GM19023 (cell line): Measurements from ENCODE around the gene ZNF23.

ENCODE experiments used
- ATAC-seq: cut with Tn5 transposase; IDR thresholded peaks from one replicate; pipeline ENCODE4 v1.9.1; 2021; ENCODE audit warnings: mild to moderate bottlenecking, moderate library complexity; ENCODE audit not compliant: unreplicated experiment

Gene ZNF23

DNA sequence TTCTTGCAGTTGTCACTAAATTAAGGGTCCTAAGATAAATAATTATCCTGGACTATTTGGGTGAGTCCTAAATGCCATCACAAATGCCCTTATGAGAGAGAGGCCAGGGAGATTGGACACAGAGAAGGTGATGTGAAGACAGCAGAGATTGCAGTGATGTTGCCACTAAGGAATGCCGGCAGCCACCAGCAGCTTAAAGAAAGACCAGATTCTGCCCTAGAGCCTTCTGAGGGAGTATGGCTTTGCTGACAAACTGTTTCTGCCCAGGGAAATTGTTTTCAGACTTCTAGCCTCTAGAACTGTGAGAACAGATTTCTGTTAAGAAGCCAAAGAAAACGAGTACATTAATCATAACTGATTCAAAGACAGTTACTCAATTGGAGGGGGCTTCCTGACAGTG is 10.0 kb upstream of the ZNF23 start:
- no peak for ATAC-seq

DNA sequence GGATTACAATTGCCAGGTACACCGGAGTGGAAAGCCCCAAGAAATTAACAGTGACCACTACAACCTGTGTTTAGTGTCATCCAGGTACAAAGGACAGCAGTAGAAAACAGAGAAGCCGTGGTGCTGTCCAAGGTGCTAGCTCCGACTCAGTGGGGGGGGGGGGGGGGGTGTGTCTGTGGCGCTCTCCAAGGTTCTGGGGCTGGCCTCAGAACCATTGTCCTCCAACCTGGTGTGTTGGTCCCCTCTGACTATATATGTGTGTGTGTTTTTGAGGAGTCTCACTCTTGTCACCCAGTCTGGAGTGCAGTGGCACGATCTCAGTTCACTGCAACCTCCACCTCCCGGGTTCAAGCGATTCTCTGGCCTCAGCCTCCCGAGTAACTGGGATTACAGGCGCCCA is 5.8 kb upstream of the ZNF23 start:
- no peak for ATAC-seq

DNA sequence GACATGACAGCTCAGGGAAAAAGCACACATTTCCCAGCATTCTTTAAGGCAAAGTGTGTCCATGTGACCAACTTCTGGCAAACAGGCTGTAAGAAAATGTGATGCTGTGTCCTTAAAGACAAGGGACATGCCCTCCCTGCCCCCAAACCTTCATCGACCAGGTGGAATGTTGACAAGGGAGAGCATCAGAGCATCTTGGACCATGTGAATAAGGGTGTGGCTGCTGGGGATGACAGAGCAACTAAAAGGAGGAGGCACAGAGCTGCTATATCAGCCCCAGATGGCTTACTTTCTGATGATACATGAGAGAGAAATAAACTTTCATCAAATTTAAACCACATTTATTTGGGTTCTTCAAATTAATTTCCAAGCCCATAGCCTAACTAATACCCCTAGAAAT is 2.2 kb upstream of the ZNF23 start:
- ATAC-seq = no peak

DNA sequence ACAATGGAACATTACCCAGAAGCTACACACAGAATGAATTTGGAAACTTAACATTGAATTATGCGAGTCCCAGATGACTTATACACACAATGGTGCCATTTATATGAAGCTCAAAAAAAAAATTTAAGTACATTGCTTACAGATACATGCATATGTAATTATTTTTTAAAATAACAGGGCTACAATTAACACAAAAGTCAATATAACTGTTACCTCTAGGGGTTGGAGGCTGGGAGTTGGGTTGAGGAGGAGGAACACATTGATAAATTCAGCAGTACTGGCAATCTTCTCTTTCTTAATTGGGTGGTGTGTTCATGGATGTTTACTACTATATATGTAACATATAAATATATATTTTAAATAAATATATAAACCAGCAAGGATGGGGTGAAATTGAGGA is 1.1 kb downstream of the ZNF23 start:
- ATAC-seq = no peak

DNA sequence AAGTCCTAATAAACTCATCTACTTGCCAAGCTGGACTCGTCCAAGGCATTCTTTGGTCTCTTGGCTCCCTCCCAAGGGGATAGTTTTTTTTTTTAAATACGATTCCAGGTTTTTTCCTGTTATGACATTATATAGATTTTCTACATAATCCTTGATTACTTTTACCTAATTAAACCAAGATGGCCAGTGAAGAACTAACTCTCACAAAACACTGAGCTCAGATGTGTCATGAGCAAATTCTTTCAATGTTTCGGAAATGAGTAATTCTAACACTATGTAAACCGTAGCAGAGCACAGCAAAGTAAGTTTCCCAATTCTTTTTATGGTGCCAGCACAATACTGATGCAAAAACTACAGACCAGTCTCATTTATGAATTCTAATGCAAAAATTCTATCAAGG is 1.8 kb downstream of the ZNF23 start:
- no peak for ATAC-seq

DNA sequence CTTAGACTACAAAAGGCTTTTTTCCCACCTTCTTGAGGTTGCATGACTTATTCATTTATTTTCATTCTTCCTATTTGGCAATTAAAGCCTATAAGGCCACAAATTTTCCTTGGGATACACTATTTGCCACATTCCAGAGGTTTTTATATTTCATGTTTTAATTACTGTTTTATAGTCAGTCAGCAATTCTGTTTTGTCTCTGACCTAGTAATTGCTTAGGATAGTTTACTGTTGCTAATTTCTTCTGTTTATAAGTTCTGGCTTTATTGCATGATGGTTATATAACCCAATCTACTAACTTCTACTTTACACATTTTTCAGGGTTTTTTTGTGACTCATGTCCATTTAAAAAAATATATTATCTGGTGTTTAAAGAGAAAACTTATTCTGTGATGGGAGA is 2.5 kb downstream of the ZNF23 start:
- ATAC-seq = no peak

DNA sequence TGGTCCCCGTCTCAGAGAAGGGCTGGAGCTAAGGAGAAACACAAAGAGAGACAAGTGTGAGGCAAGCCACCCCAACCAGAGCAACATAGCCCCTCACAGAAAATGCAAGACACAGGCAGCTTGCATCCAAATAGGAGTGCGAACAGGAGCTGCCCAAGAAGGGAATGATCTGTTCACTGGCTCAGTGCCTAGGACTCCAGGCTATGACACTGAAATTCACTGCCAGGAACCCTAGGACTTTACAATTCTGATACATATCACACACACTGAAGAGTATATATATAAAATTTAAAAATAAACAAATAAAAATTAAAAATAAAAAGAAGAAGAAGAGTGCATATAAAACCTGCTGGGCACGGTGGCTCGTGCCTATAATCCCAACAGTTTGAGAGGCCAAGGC is 5.2 kb downstream of the ZNF23 start:
- no peak for ATAC-seq

DNA sequence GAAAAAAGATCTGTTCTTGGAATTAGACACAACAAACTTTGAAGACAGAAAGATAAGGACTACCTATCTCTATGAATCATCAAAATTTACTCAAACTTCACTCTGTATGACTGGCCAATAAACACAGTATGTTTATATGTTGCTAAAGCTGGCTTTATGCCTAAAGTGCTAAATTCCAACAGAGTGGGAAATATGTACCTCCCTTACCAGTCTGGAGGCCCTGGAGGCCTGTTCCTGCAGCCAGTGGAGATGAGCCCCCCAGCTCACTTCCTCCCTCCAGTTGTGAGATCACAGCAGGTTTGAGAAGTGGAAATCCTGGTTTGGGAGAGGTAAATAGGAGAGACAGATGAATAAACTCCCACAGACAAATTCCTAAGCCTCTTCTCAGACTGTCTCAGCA is 9.0 kb downstream of the ZNF23 start:
- no peak for ATAC-seq

DNA sequence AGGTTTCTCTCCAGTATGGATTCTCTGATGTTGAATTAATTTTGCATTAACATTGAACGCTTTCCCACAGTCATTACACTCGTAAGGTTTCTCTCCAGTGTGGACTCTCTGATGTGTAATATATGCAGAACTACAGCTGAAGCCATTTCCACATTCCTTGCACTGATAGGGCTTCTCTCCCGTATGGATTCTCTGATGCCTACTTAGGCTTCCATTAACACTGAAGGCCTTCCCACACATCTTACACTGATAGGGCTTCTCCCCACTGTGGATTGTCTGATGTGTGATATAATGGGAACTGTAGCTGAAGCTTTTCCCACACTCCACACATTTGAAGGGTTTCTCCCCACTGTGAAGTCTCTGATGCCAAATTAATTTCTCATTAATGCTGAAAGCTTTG is 13.0 kb downstream of the ZNF23 start:
- ATAC-seq = no peak

DNA sequence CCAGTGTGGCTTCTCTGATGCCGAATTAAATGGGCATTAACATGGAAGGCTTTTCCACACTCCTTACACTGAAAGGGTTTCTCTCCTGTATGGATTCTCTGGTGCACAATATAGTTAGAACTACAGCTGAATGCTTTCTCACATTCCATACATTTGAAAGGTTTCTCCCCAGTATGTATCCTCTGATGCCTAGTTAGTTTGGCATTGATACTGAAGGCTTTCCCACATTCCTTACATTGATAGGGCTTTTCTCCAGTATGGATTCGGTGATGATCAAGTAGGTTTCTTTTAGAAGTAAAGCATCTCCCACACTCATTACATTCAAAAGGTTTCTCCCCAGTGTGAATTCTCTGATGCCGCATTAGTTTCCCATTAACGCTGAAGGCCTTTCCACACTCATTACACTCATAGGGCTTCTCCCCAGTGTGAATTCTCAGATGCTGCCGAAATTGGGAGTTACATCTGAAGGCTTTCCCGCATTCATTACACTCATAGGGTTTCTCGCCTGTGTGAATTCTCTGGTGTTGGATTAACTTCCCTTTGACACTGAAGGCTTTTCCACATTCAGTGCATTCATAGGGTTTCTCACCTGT is 13.7 kb downstream of the ZNF23 start:
- ATAC-seq = no peak

DNA sequence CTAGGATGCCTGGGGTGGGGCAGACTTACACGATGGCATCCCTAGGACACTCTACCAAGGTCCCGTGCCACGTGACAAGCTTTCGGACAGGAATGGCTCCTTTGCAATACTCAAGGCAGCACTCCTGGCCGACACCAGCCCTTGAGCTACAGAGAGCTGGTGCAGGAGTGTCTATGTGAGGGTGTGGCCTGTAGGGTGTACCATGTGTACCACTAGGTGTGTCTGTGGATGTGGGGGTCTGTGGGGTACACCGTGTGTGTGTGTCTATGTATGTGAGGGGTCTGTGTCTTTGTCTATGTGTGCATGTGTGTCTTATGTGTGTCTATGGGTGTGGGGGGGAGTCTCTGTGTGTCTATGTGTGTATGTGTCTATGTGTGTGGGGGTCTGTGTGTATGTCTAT is 18.3 kb downstream of the ZNF23 start:
- no peak for ATAC-seq

DNA sequence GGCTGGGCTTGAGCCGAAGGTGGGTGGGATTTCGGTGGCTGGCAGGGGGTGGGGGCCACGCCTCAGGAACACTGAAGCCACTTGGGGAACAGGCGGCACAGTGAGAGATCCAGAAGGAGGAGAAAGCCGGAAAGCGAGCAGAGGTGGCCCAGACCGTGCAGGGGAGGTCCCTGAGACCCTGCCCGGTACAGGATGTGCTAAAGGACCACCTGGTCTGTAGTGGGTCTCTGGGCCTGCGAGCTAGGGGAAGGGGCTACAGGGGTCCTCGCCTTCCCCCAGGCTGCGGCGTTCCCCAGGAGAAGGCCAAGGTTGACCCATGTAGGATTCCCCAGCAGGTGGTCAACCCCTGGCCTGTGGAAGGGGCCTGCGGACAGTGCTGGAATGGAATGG is 20.0 kb downstream of the ZNF23 start, which contains the start of gene TLE7:
Gene TLE7, minus strand, starts transcription at position 4 of the 390 bp plus-strand sequence. CDS start 8,730 bp downstream, outside the sequence.
- ATAC-seq = no peak

DNA sequence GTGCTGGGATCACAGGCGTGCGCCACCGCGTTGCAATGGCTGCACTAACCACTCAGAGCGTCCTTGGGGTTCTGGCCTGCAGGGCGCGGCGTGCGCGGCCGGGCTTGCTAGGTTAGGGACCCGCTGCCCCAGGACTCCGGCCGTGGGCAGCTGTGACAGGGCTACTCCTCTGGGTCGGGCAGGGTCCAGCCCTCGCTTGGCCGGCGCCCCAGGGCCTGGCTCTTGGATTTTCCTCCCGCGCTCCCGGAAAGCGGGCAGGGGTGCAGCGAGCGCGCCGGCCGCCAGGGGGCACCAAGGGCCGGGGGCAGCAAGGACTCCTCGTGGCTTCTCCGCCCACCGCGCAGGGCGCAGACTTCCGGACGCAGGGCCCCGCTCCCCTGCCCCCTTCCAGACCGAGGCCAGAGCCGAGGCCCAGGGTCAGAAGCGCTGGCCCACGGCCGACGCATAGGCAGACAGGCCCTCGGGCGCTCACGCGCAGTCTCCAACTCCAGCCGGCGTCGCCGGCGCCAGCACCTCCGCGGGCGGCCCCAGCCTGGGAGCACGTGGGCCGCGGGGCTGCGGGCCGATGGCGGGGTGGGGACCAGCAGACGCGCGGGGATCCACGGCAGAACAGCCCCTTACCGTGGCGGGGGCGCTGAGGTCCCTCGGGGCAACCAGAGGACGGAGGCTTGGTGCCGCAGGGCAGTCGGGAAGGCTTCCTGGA is 20.5 kb downstream of the ZNF23 start:
- ATAC-seq = no peak

DNA sequence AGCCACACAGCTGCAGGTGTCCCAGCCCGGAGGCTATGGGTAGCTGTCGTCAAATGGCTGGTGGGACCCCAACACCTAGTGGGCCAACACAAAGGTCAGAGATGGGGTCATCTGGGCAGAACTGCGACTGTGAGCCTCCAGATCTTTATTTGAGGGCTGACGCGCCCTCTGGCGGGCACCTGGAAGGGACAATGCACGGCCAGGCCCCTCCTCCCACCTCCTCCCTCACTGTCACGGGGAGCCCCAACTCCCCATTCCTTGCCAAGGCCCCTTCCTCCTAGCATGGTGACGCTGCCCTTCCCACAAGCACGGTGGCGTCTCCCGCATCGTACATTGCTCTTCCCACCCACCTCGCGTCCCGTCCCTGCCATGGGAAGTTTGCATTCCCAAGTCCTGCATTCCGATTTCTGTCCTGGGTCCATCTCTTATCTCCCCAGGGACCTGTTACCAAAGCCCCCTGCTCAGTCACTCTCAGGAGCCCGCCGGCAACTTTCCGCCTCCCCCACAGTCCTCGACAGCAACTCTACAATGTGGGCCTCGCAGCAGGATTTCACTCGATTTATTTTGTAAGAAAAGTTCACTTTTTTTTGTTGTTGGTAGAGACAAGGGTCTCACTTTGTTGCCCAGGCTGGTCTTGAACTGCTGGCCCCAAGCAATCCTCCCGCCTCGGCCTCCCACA is 21.2 kb downstream of the ZNF23 start:
- ATAC-seq = no peak

DNA sequence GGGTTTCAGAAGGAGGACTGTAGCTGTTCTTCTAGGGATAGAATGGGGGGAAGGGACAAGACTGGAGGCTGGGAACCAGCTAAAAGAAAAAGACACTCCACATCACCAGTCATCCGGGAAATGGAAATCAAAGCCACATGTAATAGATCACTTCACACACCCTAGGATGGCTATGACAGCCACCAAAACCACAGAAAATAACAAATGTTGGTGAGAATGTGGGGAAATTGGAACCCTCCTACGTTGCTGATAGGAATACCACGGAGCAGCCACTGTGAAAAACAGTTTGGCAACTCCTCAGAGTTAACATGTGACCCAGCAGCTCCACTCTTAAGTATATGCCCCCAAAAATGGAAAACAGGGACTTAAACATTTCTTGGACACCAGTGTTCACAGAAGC is 22.5 kb downstream of the ZNF23 start:
- ATAC-seq = no peak

DNA sequence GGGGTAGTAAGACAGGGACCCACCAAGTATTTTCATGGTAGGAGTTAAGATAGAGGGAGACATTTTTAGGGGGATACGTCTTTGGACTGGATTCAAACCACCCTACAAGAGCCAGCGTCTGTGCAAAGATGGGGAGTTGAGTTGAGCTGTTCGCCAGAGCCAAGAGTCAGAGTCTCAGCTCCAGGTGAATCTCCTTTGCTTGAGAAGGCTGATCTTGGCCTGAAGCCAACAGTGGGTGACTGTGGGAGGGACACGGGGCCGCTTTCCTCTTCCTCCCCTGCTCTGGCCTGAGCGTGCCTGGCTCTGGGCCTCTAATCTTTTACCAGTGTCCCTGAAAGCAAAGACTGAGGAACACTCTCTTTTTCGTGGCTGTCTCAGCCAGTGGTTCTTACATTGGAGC is 25.6 kb downstream of the ZNF23 start:
- ATAC-seq = no peak

DNA sequence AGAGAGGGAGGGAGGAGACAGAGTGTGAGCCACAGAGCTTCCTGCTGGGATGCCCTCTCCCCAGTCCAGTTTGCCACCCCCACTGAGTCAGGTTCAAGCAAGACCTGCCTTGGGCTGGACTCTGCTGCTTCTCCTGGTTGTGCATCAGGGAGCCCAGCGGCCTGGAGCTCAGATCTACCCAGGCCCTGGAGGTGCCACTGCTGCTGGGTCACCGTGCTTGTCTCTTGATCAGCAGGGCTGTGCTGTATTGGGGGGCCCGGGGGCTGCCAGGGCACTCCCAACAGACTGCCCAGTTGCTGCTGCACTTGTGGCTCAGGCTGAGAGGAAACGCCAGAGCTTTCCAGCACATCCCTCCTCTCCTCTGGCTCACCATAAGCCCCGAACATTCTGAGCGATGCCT is 29.1 kb downstream of the ZNF23 start:
- no peak for ATAC-seq

DNA sequence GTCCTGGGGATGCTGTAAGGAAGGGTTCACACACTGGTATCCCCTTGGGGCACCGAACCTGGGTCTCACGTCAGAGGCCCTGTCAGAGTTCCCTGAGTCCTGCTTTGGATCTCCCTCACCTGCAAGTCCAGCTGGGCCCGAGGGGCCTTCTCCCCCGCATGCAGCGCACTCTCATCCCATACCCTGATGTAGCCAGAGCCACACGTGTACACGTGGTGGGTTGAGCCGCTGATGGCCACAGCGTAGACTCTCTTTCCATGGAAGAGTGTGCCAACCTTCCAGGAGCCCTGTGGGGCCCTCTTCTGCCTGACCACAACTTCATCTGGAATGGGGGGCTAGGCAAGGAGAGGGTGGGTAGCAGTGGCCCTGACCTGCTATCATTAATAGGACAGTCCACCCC is 30.1 kb downstream of the ZNF23 start:
- no peak for ATAC-seq

DNA sequence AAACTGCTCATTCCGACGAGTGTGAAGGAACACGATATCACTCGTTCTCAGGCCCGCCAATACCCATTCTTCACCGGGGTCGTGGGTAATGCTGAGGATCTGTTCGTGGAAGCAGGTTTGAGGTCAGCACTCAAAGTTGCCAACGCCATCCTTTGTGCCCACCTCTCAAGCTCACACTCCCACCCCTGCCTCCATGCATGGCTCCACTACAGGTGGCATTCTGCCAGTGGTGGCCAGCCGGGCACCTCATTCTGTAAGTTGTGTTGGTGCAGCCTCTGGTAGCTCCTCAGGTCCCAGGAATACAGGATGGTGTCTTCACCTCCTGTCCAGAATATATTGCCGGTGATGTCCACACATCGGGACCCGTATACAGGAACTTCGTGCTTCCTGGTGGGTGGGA is 30.9 kb downstream of the ZNF23 start:
- ATAC-seq = no peak

DNA sequence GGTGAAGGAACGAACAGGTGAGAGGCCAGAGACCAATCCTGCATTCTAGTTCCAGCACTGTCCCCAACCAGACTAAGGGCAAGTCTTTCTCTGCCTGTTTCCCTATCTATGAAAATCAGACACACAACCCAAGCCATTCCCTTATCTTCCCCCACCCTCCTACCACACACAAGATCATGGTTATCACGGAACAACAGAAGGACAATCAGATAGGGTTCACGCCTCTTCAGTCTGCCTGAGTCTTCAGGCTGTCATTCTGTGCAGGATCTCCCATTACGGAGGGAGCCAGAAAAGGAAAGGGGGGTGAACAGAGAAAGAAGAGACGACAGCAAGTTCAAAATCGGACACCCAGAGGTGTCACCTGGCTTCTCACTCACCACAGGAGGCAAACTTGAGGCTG is 31.3 kb downstream of the ZNF23 start:
- no peak for ATAC-seq

DNA sequence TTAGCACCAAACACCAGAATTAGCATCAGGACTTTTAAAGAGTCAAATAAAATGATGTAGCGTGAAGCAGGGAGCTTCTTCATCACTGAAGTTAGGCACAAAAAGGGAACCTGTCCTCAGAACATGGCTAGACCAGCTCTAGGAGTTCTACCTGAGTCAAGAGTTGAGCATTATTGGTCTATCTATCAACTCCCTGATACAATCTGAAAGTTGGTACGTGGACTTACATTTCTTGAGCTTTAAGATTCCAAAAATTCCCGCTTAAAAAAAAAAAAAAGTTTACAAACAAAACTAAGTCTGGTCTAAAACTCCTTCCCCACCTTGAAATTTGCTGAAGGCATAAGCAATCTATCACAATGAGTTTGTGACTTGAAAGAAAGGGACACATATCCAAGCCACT is 32.5 kb downstream of the ZNF23 start:
- ATAC-seq = no peak

DNA sequence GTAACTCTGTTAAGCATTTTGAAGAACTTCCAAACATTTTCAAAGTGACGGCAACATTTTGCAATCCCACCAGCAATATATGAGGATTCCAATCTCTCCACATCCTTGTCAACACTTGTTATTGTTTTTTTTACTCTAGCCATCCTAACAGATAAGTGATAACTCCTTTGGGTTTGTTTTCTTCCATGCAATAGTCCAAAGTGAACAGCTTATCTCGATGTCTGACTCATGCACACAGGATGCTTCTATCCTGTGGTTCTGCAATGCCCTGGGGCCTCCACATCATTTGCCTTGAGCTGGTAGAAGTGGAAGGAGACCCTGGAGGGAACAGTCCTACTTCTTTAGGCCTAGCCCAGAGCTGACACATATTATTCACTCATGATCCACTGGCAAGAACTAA is 33.2 kb downstream of the ZNF23 start:
- no peak for ATAC-seq
